HepG2 (cell line): ENCODE results near the gene CD248. TPM values are rescaled to one million over a fixed set of nuclear protein-coding genes. Genes with fewer than 3 reads are reported as not detected.

Source experiments
- AGO1 ChIP-seq: fragments of 200-400 bp; formaldehyde crosslinking; IDR thresholded peaks from 2 replicates; pipeline ENCODE4 v1.6.1; 2017; ENCODE audit warnings: mild to moderate bottlenecking, low read depth, low read length, moderate library complexity; ENCODE audit not compliant: poor library complexity, severe bottlenecking
- AGO2 ChIP-seq: fragments of 200-400 bp; formaldehyde crosslinking; optimal IDR thresholded peaks from 2 replicates; pipeline ENCODE3; 2017; ENCODE audit warnings: mild to moderate bottlenecking, low read depth, low read length, moderate library complexity
- BCLAF1 ChIP-seq: fragments of 450-650 bp; IDR thresholded peaks from 2 replicates; pipeline ENCODE4 v1.6.1; 2017; ENCODE audit warnings: mild to moderate bottlenecking
- CBX5 ChIP-seq: sonication (generic); formaldehyde crosslinking; IDR thresholded peaks from 2 replicates; pipeline ENCODE4 v1.4.0; 2020; ENCODE audit warnings: missing genetic modification reagents, borderline replicate concordance
- CENPBD1 ChIP-seq: sonication (generic); formaldehyde crosslinking; IDR thresholded peaks from 2 replicates; pipeline ENCODE4 v1.8.0; 2022; ENCODE audit warnings: missing genetic modification reagents, low read depth, mild to moderate bottlenecking, borderline replicate concordance
- EHMT2 ChIP-seq: fragments of 200-600 bp; sonication (generic); IDR thresholded peaks from 2 replicates; pipeline ENCODE4 v1.7.0; 2017; ENCODE audit warnings: antibody characterized with exemption, low read depth, low read length, borderline replicate concordance
- ELF1 ChIP-seq: sonication (generic); formaldehyde crosslinking; IDR thresholded peaks from 2 replicates; pipeline ENCODE4 v1.4.0; 2020; ENCODE audit warnings: missing genetic modification reagents
- FOSL2 ChIP-seq: sonication (generic); formaldehyde crosslinking; IDR thresholded peaks from 2 replicates; pipeline ENCODE4 v1.4.0; 2020; ENCODE audit warnings: missing genetic modification reagents
- HIVEP1 ChIP-seq: sonication (generic); formaldehyde crosslinking; IDR thresholded peaks from 2 replicates; pipeline ENCODE4 v1.4.0; 2020; ENCODE audit warnings: mild to moderate bottlenecking, missing genetic modification reagents
- HMGA1 ChIP-seq: sonication (generic); formaldehyde crosslinking; conservative IDR thresholded peaks from 2 replicates; pipeline ENCODE4 v1.4.0; 2020; ENCODE audit warnings: missing genetic modification reagents
- HOMEZ ChIP-seq: IDR thresholded peaks from 2 replicates; pipeline ENCODE4 v1.6.1; 2016; ENCODE audit warnings: low read depth
- HOXA7 ChIP-seq: sonication (generic); formaldehyde crosslinking; IDR thresholded peaks from 2 replicates; pipeline ENCODE4 v1.8.1; 2022; ENCODE audit warnings: mild to moderate bottlenecking, missing genetic modification reagents, moderate library complexity
- NFE2 ChIP-seq: sonication (generic); formaldehyde crosslinking; IDR thresholded peaks from 2 replicates; pipeline ENCODE4 v1.4.0; 2020; ENCODE audit warnings: missing genetic modification reagents
- PBX3 ChIP-seq: sonication (generic); formaldehyde crosslinking; IDR thresholded peaks from 2 replicates; pipeline ENCODE4 v1.8.1; 2023; ENCODE audit warnings: missing genetic modification reagents, inconsistent platforms, borderline replicate concordance
- REPIN1 ChIP-seq: sonication (generic); formaldehyde crosslinking; IDR thresholded peaks from 2 replicates; pipeline ENCODE4 v1.8.0; 2022; ENCODE audit warnings: missing genetic modification reagents, low read depth, mild to moderate bottlenecking, borderline replicate concordance
- SATB2 ChIP-seq: sonication (generic); formaldehyde crosslinking; IDR thresholded peaks from 2 replicates; pipeline ENCODE4 v1.5.0; 2020; ENCODE audit warnings: missing genetic modification reagents
- SP1 ChIP-seq, 2 experiments: fragments of 450-650 bp in 1 of 2; sonication (generic) in 1 of 2; formaldehyde crosslinking in 1 of 2; IDR thresholded peaks; 2 replicates each; pipeline versions ENCODE4 v1.4.0 to v1.6.1; 2016 to 2020; ENCODE audit warnings: missing genetic modification reagents in 1 of 2
- TFDP2 ChIP-seq: sonication (generic); formaldehyde crosslinking; IDR thresholded peaks from 2 replicates; pipeline ENCODE4 v1.4.0; 2020; ENCODE audit warnings: missing genetic modification reagents
- TSC22D2 ChIP-seq: sonication (generic); formaldehyde crosslinking; IDR thresholded peaks from 2 replicates; pipeline ENCODE4 v1.5.1; 2020; ENCODE audit warnings: missing genetic modification reagents, mild to moderate bottlenecking, borderline replicate concordance
- ZNF530 ChIP-seq: sonication (generic); formaldehyde crosslinking; IDR thresholded peaks from 2 replicates; pipeline ENCODE4 v1.5.0; 2020; ENCODE audit warnings: low read depth, mild to moderate bottlenecking, missing genetic modification reagents
- ZSCAN22 ChIP-seq: sonication (generic); formaldehyde crosslinking; IDR thresholded peaks from 2 replicates; pipeline ENCODE4 v1.4.0; 2020; ENCODE audit warnings: mild to moderate bottlenecking, missing genetic modification reagents
- polyA plus RNA-seq, 8 experiments: library from polyadenylated mRNA; depleted of rRNA in 3 of 8; stranded (reverse) in 7 of 8; unstranded in 1 of 8; fragments of >200 nt; fragmentation: Illumina TruSeq in 4 of 8; extraction: Trizol in 4 of 8; gene quantifications; 2 replicates each; pipeline versions ENCODE4 v1.2.1 to v1.2.3, GENCODE V29; 2011 to 2016; ENCODE audit warnings: low read depth in 4 of 8, missing spikeins in 1 of 8, mixed read lengths in 1 of 8; ENCODE audit not compliant: insufficient read depth in 1 of 8
- total RNA-seq, 5 experiments: library from RNA; depleted of rRNA; stranded (reverse); fragments of >200 nt; fragmentation: Illumina TruSeq; extraction: Trizol; gene quantifications; 2 replicates each; pipeline ENCODE4 v1.2.3, GENCODE V29; 2016; ENCODE audit warnings: low read depth in 1 of 5

CD248 gene
- total and polyA plus RNA-seq, 2 of the 13 experiments (the other 11 are each of a cell fraction or from before 2014, with no cell fraction given) = 0.25 to 0.35 TPM

GRCh38 chr11:66365711-66366619, 49.1 kb upstream of the CD248 start (continued):
- TF ChIP-seq CBX5 (CRISPR knock-in tag) (no peak), ZSCAN22 (no peak), NFE2 (no peak), SATB2 (CRISPR knock-in tag) (no peak), CENPBD1 (no peak), AGO2 (peak; percentile 88), HOXA7 (CRISPR knock-in tag) (no peak), TSC22D2 (CRISPR knock-in tag) (no peak), HMGA1 (no peak), HOMEZ (CRISPR knock-in tag) (no peak), TFDP2 (CRISPR knock-in tag) (no peak), EHMT2 (no peak), REPIN1 (CRISPR knock-in tag) (no peak), ZNF530 (no peak), ELF1 (no peak), FOSL2 (CRISPR knock-in tag) (no peak), SP1 (IDR thresholded peaks at IDR 0.05) (no peak), SP1 (CRISPR knock-in tag; IDR thresholded peaks at IDR 0.05) (no peak), BCLAF1 (no peak), PBX3 (no peak), AGO1 (peak; percentile 81), HIVEP1 (CRISPR knock-in tag) (no peak)
